ENCODE data around the gene YRDC. TPM values are rescaled to one million over a fixed set of nuclear protein-coding genes. Genes with fewer than 3 reads are reported as not detected.

Gene YRDC
- total and polyA plus RNA-seq, 2 experiments from 2014 or later: 18.4 to 46.0 TPM

Other genes starting within 250 kb of the YRDC start
- 66.1 and 78.4 TPM in 2 replicates for gene GNL2, start 212.3 kb downstream of the YRDC start, total RNA-seq (2014; rRNA removed; shearing (Covaris generic))
- gene GNL2, start 212.3 kb downstream of the YRDC start, polyA plus RNA-seq (2016; fragmentation: Nextera tagmentation; extraction: Ambion mirVana): 105 and 121 TPM in 2 replicates
- gene RSPO1, start 173.3 kb downstream of the YRDC start, total RNA-seq (2014; rRNA removed; shearing (Covaris generic)): 0.19 TPM in 1 of 2 replicates, not detected in the other
- gene RSPO1, start 173.3 kb downstream of the YRDC start, polyA plus RNA-seq (2016; fragmentation: Nextera tagmentation; extraction: Ambion mirVana): 0.11 and 0.12 TPM in 2 replicates
- gene CDCA8, start 115.7 kb downstream of the YRDC start, total RNA-seq (2014; rRNA removed; shearing (Covaris generic)): 31.6 and 35.3 TPM in 2 replicates
- 37.9 and 38.9 TPM in 2 replicates for gene CDCA8, start 115.7 kb downstream of the YRDC start, polyA plus RNA-seq (2016; fragmentation: Nextera tagmentation; extraction: Ambion mirVana)
- gene EPHA10, start 43.1 kb downstream of the YRDC start, total RNA-seq (2014; rRNA removed; shearing (Covaris generic)): 1.5 and 2.4 TPM in 2 replicates
- 0.21 and 0.76 TPM in 2 replicates for gene EPHA10, start 43.1 kb downstream of the YRDC start, polyA plus RNA-seq (2016; fragmentation: Nextera tagmentation; extraction: Ambion mirVana)
- 8.1 and 8.6 TPM in 2 replicates for gene MANEAL, start 14.4 kb downstream of the YRDC start, total RNA-seq (2014; rRNA removed; shearing (Covaris generic))
- gene MANEAL, start 14.4 kb downstream of the YRDC start, polyA plus RNA-seq (2016; fragmentation: Nextera tagmentation; extraction: Ambion mirVana): 2.2 and 2.3 TPM in 2 replicates
- gene C1orf122, start 418 bp downstream of the YRDC start, total RNA-seq (2014; rRNA removed; shearing (Covaris generic)): 56.7 and 68.3 TPM in 2 replicates
- 32.8 and 40.5 TPM in 2 replicates for gene C1orf122, start 418 bp downstream of the YRDC start, polyA plus RNA-seq (2016; fragmentation: Nextera tagmentation; extraction: Ambion mirVana)
- gene MTF1, start 51.4 kb upstream of the YRDC start, total RNA-seq (2014; rRNA removed; shearing (Covaris generic)): 4.5 and 5.7 TPM in 2 replicates
- 3.0 and 5.6 TPM in 2 replicates for gene MTF1, start 51.4 kb upstream of the YRDC start, polyA plus RNA-seq (2016; fragmentation: Nextera tagmentation; extraction: Ambion mirVana)
- 19.8 and 29.1 TPM in 2 replicates for gene INPP5B, start 138.8 kb upstream of the YRDC start, total RNA-seq (2014; rRNA removed; shearing (Covaris generic))
- gene INPP5B, start 138.8 kb upstream of the YRDC start, polyA plus RNA-seq (2016; fragmentation: Nextera tagmentation; extraction: Ambion mirVana): 5.2 and 6.9 TPM in 2 replicates
- gene SF3A3, start 181.8 kb upstream of the YRDC start, total RNA-seq (2014; rRNA removed; shearing (Covaris generic)): 144 and 167 TPM in 2 replicates
- gene SF3A3, start 181.8 kb upstream of the YRDC start, polyA plus RNA-seq (2016; fragmentation: Nextera tagmentation; extraction: Ambion mirVana): 53.9 and 65.5 TPM in 2 replicates
- gene FHL3, start 197.3 kb upstream of the YRDC start, total RNA-seq (2014; rRNA removed; shearing (Covaris generic)): 39.5 and 49.0 TPM in 2 replicates
- gene FHL3, start 197.3 kb upstream of the YRDC start, polyA plus RNA-seq (2016; fragmentation: Nextera tagmentation; extraction: Ambion mirVana): 28.3 and 29.3 TPM in 2 replicates
- gene UTP11, start 204.5 kb upstream of the YRDC start, total RNA-seq (2014; rRNA removed; shearing (Covaris generic)): 61.3 and 67.8 TPM in 2 replicates
- 82.3 and 105 TPM in 2 replicates for gene UTP11, start 204.5 kb upstream of the YRDC start, polyA plus RNA-seq (2016; fragmentation: Nextera tagmentation; extraction: Ambion mirVana)
- 8.6 and 11.5 TPM in 2 replicates for gene POU3F1, start 238.6 kb upstream of the YRDC start, total RNA-seq (2014; rRNA removed; shearing (Covaris generic))
- gene POU3F1, start 238.6 kb upstream of the YRDC start, polyA plus RNA-seq (2016; fragmentation: Nextera tagmentation; extraction: Ambion mirVana): 3.6 and 6.0 TPM in 2 replicates